Spleen (tissue), 7 donors: ENCODE results near the gene ZNF837.

ENCODE experiments used
- CTCF ChIP-seq, 11 experiments: fragments of 200-600 bp in 7 of 11; fragments of 450-650 bp in 4 of 11; sonication (generic) in 4 of 11; IDR thresholded peaks in 8 of 11; conservative IDR thresholded peaks in 3 of 11; 1 replicate in 7 of 11; 2 replicates in 4 of 11; pipeline versions ENCODE4 v1.4.0 to v1.8.0; 2016 to 2021; ENCODE audit warnings: antibody characterized with exemption in 11 of 11, inconsistent platforms in 4 of 11, mild to moderate bottlenecking in 1 of 11
- POLR2A ChIP-seq, 3 donors: fragments of 450-650 bp; IDR thresholded peaks; one replicate each; pipeline ENCODE4 v1.5.1; 2017; ENCODE audit warnings: antibody characterized with exemption in 3 of 3, mild to moderate bottlenecking in 1 of 3
- POLR2AphosphoS5 ChIP-seq, 3 donors: sonication (generic); formaldehyde crosslinking; IDR thresholded peaks; one replicate each; pipeline ENCODE4 v1.5.1; 2017; ENCODE audit warnings: antibody characterized with exemption in 3 of 3
- donor health status: DM: no; HTN: no; CAD: no; lungs with moderate emphysema.
- donor health status: DM: no; HTN: no; CAD: no.
- donor health status: DM: no; HTN: no; CAD: no.

GRCh38 chr19:58385313-58385890 lies 4.6 kb upstream of the ZNF837 start:
- no peak for TF ChIP-seq CTCF (IDR thresholded peaks at IDR 0.05 in 8 of 11, conservative IDR thresholded peaks at IDR 0.05 in 3 of 11)
- no peak for TF ChIP-seq POLR2A (IDR thresholded peaks at IDR 0.05)
- TF ChIP-seq POLR2AphosphoS5 (IDR thresholded peaks at IDR 0.05) = no peak
